H1 (cell line): ENCODE results near the gene IP6K1. TPM values are rescaled to one million over a fixed set of nuclear protein-coding genes. Genes with fewer than 3 reads are reported as not detected.

ENCODE experiments used
- CBX5 ChIP-seq: fragments of 300-800, 300-1000 bp; sonication (generic); IDR thresholded peaks from 2 replicates; pipeline ENCODE4 v1.7.1; 2016; ENCODE audit warnings: antibody characterized with exemption, low read length, low read depth
- CHD2 ChIP-seq: IDR thresholded peaks from 2 replicates; pipeline ENCODE4 v1.6.1; 2012; ENCODE audit warnings: low read length, improper control_type of control experiment
- CHD7 ChIP-seq: fragments of 300-600 bp; sonication (generic); IDR thresholded peaks from 2 replicates; pipeline ENCODE4 v1.7.1; 2012; ENCODE audit warnings: low read length, moderate library complexity, mild to moderate bottlenecking, inconsistent platforms; ENCODE audit not compliant: insufficient replicate concordance
- GTF2F1 ChIP-seq: IDR thresholded peaks from 2 replicates; pipeline ENCODE4 v1.6.1; 2012; ENCODE audit warnings: low read depth, low read length, improper control_type of control experiment, borderline replicate concordance
- KDM4A ChIP-seq: IDR thresholded peaks from one replicate; pipeline ENCODE4 v1.7.1; 2012; ENCODE audit warnings: low read depth, mild to moderate bottlenecking, moderate library complexity, low read length, inconsistent platforms; ENCODE audit not compliant: severe bottlenecking
- NANOG ChIP-seq: IDR thresholded peaks from 2 replicates; pipeline ENCODE4 v1.6.1; 2011; ENCODE audit warnings: low read length, low read depth, mild to moderate bottlenecking, inconsistent platforms; ENCODE audit not compliant: insufficient read depth, poor library complexity, severe bottlenecking
- NRF1 ChIP-seq: IDR thresholded peaks from 2 replicates; pipeline ENCODE4 v1.6.1; 2011; ENCODE audit warnings: mild to moderate bottlenecking, low read depth, low read length, improper control_type of control experiment
- PHF8 ChIP-seq: fragments of 200-600 bp; sonication (generic); conservative IDR thresholded peaks from 2 replicates; pipeline ENCODE4 v1.7.1; 2012; ENCODE audit warnings: low read depth, mild to moderate bottlenecking, inconsistent platforms, low read length, moderate library complexity
- POU5F1 ChIP-seq: IDR thresholded peaks from 2 replicates; pipeline ENCODE4 v1.6.1; 2011; ENCODE audit warnings: low read depth, mild to moderate bottlenecking, low read length, moderate library complexity
- SIRT6 ChIP-seq: IDR thresholded peaks from one replicate; pipeline ENCODE4 v1.7.1; 2012; ENCODE audit warnings: low read length, inconsistent platforms
- polyA plus RNA-seq, 7 experiments: library from polyadenylated mRNA; depleted of rRNA in 3 of 7; stranded (reverse) in 5 of 7; unstranded in 2 of 7; fragments of >200 nt in 5 of 7; fragments of 200-250 nt in 2 of 7; gene quantifications; 1 replicate in 5 of 7; 2 replicates in 1 of 7; 4 replicates in 1 of 7; pipeline versions ENCODE4 v1.2.1 to v1.2.3, GENCODE V29; 2011 to 2013; ENCODE audit warnings: missing spikeins in 2 of 7, mixed read lengths in 2 of 7
- total RNA-seq: library from RNA; stranded (reverse); fragmentation: NEBNext Ultra II Directional; extraction: Animal tissue kit (Norgen Biotek cat#: 25700); gene quantifications from 2 replicates; pipeline ENCODE4 v1.2.1, GENCODE V29; 2021

IP6K1 gene
- total and polyA plus RNA-seq, 2 of the 8 experiments (the other 6 are each of a cell fraction or from before 2014, with no cell fraction given): 31.5 to 35.2 TPM

DNA sequence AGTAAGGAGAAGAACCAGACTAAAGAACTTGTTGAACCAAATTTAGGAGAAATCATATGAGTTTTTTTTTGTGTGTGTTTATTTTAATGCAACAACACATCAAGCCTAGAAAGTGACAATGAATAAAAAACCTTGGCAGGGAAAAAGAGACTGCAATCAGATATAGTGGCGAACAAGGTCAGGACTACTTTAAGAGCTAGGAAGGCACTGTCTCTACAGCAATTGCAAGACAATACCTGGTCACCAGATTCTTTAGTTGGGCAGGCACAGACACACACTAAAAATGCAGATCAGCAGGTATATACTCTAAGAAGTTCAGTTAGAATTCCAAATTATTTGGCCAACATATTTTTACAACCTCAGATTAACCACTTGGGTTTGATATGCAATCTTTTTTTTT lies 31.8 kb downstream of the IP6K1 start (continued):
- no peak for TF ChIP-seq CHD7
- TF ChIP-seq CHD2: no peak
- no peak for TF ChIP-seq NANOG
- no peak for TF ChIP-seq CBX5
- TF ChIP-seq PHF8: no peak
- no peak for TF ChIP-seq NRF1
- TF ChIP-seq KDM4A: no peak
- no peak for TF ChIP-seq POU5F1
- TF ChIP-seq GTF2F1: no peak
- TF ChIP-seq SIRT6: no peak
